COLO668 (cell line): ENCODE results near the gene AKR1C3.
A peak's percentile ranks its signal among the peaks of the same experiment; 100 is the strongest.
"Not testable (repeated sequence)": the region's sequence is repeated elsewhere in the genome, so short reads cannot be mapped to it uniquely, and the experiment has no call there.

Source experiments
- DNase-seq: peaks from one replicate; lab custom pipeline; 2025; ENCODE audit not compliant: unreplicated experiment; lab: John Stamatoyannopoulos, UW

The AKR1C3 gene

DNA sequence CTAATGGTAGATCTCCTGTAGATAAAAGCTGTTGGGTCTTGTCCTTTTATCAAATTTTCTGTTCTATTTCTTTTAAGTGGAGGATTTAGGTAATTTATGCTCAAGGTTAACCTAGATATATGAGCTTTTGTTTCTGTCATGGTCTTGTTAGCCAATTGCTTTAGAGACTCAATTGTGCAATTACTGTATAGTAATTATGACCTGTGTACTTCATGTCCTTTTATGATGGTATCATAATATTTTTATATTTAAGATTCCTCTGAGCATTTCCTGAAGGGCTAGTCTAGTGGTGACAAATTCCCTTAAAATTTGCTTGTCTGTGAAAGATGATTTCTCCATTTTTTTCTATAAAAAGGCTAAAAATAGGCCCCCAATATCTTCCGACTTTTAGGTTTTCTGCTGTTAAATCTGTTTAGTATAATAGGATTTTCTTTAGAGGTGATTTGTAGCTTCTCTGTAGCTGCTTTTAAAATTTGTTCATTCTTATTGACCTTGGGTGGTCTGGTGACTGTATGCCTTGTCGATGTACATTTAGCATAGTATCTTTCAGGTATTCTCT, 5.4 kb upstream of the AKR1C3 start:
- DNase-seq = no peak

DNA sequence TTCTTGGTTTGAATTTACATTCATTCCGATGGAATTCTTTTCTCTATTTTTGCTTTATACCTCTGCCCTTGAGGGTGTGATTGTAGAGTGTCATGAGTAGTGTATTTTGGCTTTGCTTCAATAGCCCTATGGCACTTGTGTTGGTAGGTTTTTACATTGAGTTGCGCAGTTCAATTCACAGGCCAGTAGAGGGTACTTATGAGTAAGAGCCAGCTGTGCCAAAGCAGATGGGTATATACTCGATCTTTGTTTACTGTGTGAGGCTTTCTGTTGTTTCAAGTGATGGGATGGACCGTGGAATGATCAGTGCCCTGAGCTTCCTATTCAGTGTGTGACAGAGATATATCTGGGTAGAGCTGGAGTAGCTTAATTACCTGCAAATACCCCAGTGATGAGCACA, 4.3 kb upstream of the AKR1C3 start:
- peak; percentile 5 for DNase-seq

DNA sequence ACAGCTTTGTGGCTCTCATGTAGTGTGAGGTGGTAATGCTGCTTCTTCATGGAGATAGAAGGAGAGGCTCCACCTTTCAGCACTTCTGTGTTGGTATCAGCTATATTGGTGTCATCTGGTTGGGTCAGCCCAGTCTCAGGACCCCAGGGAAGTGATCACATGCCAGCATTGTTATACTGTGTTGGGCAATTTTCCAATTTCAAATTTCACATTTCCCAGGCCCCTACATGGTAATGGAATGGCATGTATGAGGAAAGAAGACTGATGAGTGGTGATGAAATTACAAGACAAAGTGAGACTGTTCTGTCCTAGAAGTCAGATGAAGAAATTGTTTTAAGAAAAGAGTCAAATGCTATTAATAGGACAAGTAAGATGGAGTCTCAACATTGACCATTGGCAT, 3.7 kb upstream of the AKR1C3 start:
- DNase-seq = no peak

DNA sequence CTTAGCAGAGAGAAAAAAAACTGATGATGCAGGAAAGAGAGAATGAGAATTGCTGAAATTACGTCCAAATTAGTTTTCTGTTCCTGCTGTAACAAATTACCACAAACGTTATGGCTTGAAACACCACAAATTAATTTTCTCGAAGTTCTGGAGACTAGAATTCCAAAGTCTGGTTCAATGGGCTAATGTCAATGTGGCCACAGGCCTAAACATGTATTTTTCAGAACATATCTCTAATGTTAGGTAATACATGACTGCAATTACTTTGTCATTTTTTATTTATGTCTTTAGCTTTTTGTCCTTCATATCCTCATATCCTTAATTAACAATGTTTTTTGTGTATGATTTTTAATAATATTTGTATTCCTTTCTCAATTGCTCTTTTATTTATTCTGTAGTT, 3.0 kb upstream of the AKR1C3 start:
- DNase-seq = no peak

DNA sequence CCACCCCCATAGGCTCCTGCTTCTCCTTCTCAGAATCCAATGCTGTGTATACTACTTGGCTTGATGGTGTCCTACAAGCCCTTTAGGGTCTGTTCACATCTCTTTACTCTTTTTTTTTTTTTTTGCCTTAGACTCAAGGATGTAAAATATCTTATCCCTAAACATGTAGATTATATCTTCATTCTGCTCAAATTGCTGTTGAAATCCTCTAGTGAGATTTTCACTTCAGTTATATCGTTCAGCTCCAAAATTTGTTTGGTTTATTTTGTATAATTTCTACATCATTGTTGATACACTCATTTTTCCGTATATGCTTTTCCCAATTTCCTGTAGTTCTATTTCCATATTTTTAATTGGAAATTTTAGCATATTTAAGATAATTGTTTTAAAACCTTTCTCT, 1.8 kb upstream of the AKR1C3 start:
- no peak for DNase-seq

DNA sequence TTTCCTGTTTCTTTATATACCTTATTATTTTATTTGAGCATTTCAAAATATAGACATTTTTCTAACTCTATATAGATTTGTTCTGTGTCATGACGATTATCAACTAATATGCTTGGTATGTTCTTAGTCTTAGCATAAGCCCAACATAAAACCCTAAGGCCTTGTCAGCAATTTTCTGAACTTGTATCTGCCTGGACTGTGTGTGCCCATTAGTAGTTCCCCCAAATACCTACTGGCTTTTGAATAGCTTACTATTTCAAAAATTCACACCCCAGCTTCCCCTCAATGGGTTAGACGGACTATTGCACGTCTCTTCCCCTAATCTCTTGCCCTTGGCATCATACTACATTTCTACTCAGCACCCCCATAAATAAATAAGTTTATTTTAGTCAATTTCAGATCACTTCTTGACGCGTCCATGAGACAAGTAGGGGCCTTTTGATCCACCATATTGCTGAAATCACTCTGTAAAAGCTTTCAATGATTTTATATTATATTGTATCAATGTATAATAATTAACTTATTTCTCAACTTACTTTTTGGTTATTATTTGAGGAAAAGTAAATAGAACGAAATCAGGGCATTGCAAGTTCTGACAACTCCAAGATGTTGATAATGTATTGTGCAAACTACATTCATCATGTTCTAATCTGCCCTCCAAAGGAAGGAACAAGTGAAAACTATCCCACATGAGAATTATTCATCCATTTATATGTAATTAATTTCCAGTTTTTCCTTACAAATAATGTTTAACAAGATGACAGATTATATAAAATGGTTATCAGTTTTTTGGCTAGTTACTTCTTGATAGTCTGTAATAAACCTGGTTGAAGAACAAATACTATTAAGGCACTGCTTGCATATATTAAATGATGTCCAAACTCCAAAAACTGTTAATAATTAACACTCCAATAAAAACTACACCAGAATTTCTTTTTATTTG, 1.1 kb upstream of the AKR1C3 start:
- no peak for DNase-seq

DNA sequence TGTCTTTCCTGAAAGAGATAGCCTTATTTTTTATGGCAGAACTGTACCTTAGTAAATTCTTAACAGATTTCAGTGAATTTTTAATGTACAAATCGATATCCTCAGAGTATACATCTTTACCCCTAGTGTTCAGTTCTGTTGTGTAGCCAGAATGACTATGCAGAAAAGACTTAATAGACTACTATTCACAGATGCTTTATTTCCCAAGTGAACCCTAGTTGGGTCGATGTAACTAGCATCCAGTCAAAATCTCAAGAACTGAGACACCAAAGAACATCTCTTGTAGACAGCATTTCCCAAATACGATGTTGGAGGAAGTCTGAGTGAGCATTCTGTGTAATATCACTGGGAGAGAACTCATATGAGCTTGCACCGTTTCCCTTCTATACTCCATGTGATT, 1.5 kb downstream of the AKR1C3 start:
- no peak for DNase-seq

DNA sequence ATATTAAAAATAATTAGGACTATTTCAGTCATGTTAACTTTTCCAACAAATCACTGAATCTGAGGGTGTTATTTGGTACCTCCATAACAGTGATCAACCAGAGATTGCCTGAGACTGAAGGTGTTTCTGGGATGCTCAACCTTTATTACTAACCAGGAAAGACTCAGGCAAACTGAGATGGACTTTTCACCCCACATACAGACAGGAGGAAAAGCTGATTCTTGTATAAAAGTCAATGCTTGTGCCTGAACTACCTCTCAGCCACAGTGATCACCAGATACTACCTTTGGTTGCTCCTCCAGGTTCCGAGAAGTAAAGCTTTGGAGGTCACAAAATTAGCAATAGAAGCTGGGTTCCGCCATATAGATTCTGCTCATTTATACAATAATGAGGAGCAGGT, 1.9 kb downstream of the AKR1C3 start:
- DNase-seq = no peak

DNA sequence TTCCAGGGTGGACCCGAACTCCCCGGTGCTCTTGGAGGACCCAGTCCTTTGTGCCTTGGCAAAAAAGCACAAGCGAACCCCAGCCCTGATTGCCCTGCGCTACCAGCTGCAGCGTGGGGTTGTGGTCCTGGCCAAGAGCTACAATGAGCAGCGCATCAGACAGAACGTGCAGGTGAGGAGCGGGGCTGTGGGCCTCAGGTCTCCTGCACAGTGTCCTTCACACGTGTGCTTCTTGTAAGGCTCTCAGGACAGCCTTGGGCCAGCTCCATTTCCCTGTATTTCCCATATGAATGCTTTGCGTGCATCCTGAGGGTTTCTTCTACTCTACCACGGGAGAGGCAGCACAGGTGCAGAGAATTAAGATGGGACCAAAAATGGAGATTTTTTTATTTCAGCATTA, 8.3 kb downstream of the AKR1C3 start:
- not testable (repeated sequence) for DNase-seq

DNA sequence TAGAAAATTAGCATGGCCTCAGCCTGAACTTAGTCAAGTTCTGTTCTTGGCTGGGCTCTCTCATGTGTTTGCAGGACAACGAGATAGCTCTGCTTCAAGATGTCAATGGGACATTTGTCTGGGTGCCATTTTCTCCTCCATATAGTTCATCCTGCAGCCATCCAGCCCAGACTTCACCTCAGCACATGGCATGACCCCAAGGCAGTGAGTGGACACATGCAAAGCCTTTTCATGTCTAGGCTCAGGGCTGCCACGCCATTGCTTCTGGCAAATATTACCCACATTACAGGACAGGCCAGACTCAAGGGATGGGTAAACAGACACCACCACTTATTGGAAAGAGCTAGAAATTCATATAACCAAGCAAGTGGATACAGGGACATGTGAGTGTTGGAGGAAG, 9.3 kb downstream of the AKR1C3 start:
- DNase-seq = no peak

DNA sequence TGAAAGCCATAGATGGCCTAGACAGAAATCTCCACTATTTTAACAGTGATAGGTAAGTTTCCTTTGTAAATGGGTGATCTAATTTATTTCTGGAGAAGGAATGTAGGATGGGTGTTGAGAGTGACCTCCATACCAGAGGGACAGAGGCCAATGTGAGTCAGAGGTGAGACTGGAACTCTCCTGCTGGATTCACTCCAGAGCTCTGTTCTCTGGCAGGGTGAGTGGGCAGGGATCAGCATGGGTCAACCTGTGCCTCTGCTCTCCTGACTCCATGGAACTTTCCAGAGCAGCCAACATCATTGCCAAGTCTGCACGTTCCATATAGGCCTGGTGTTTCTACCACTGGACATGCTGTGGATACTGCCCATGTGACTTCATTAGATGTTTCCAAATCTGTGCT, 11.4 kb downstream of the AKR1C3 start:
- DNase-seq = no peak

DNA sequence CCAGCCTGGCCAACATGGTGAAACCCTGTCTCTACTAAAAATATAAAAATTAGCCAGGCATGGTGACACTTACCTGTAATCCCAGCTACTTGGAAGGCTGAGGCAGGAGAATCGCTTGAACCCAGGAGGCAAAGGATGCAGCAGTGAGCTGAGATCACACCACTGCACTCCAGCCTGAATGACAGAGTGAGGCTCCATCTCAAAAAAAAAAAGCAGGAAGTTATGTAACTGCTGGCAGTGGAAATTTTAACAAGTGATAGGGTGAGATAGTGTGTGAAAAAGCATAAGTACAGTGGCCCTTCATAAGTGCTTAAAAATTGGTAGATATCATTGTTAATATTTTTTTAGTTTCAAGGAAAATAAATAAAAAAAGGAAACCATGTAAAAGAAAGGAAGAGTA, 12.3 kb downstream of the AKR1C3 start:
- no peak for DNase-seq

DNA sequence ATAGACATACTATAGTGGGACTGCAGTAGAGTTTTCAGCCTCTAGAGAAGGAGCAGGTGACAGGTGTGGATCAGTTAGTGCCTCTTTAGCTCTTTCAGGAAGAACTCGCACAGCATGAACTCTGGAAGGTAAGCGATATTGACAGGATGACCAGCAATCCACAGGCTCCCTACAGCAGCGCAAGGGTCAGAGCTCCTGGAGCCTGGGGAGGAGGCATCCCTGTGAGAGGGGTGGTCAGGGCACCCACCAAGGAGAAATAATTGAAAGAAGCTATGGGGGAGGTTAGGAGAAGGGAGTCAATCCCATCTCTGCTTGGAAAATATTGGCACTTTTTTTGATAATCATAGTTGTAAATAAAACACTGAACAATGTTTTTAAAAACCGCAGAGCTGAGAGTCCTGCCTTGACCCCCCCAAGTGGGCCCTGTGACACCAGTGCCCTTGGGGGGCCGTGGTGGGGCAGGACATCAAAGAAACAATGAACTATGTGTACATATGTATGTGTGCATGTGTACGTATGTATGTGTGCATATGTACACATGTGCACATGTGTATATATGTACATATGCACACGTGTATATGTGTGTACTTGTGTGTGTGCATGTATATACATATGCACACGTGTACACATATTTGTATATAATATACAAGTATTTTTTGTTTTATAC, 13.8 kb downstream of the AKR1C3 start:
- DNase-seq = no peak

DNA sequence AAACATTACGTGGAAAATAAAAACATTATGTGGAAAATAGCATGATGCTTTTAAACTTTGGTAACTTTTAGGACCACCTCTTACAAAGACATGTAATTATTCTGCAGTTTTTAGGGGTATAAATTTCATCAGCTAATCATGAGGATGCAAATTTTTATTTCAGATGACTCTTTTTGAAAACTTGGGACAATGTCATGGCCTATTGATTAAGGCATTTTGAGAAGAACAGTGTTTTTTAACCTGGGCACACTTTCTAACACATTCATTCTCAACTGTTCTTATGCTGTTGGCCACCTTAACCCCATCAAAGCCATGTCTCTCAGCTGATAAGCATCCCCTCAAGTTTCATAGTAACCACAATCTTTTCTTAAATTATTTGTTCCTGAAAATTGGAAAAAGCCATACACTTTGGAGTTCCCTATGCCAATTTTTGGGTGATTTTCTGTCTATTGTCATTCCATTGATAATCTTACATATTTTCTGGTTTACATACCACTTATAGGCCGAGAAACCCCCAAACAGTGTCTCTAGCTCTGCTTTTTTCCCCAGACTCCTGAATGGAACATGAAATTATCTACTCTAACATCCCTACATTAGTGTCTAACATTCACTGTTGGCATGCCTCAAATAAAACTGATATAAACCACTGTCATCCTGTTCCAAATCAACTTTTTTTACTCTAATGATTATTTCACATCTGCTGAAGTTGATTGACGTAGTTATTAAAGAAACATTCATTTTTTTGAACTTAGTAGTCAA, 14.6 kb downstream of the AKR1C3 start:
- no peak for DNase-seq

DNA sequence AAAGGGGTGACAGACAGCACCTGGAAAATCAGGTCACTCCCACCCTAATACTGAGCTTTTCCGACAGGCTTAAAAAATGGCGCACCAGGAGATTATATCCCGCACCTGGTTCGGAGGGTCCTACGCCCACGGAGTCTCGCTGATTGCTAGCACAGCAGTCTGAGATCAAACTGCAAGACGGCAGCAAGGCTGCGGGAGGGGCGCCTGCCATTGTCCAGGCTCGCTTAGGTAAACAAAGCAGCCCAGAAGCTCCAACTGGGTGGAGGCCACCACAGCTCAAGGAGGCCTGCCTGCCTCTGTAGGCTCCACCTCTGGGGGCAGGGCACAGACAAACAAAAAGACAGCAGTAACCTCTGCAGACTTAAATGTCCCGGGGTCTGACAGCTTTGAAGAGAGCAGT, 15.6 kb downstream of the AKR1C3 start:
- DNase-seq = not testable (repeated sequence)

DNA sequence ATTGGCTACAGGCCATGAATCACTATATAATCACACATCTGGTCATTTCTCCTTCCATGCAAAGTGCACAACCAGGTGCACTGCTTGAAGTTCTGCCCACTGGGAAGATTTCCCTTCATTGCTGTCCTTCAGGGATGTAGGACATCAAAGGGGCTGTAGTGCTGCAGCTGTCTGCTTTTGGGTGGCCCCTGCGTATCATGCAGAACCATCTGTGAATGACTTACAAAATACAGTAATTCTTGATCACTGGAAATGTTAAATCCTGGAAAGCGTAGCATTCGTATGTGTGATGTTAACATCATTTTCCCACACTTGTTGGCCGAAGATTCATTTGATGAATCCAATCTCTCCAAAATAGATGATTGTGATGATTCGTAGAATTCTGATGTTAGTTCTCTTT, 22.4 kb downstream of the AKR1C3 start:
- no peak for DNase-seq

DNA sequence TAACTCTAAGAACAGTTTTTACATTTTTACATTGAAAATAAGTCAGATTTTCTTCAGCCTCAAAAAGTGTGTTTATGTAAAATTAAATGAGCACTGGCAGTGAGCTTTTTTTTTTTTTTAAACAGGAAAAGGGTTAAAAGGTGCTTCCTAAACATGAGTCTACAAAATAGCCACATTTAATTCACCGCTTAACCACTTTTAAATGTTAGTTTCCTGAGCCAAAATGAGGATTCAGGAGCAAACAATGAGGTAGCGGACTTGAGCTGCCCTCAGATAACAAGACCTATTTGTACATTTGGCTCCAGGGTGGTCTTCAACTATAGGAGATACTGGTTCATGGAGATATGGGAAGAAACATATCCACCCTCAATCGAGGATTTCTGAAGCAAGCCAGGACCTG, 22.8 kb downstream of the AKR1C3 start:
- DNase-seq = no peak

DNA sequence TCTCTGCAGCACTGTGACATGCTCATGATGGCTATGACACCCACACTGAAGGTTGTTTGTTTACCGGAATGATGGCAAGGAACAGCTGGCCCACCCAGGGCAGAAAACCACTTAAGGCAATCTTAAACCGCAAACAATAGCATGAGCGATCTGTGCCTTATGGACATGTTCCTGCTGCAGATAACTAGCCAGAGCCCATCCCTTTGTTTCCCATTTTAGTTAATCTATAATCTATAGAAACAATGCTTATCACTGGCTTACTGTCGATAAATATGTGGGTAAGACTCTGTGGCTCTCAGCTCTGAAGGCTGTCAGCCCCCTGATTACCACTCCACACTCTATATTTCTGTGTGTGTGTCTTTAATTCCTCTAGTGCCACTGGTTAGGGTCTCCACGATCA, 25.8 kb downstream of the AKR1C3 start:
- not testable (repeated sequence) for DNase-seq

DNA sequence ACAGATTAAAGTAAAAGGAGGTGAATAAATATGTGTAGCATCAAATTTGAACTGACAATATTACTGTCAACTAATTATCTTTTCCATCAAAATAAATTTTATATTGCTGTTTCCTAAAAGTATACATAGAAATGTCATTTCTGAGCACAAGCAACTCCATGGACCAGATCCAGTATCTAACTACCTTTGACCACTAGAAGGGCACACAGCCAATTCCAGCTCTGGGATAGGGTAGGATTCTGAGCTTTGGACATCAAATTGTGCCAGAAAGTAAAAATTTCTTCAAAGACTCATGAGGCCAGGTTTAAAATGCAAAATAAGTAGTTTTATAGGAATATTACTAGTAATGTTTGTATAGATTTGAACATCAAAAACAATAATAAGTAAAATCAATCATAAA, 29.7 kb downstream of the AKR1C3 start:
- DNase-seq = no peak

DNA sequence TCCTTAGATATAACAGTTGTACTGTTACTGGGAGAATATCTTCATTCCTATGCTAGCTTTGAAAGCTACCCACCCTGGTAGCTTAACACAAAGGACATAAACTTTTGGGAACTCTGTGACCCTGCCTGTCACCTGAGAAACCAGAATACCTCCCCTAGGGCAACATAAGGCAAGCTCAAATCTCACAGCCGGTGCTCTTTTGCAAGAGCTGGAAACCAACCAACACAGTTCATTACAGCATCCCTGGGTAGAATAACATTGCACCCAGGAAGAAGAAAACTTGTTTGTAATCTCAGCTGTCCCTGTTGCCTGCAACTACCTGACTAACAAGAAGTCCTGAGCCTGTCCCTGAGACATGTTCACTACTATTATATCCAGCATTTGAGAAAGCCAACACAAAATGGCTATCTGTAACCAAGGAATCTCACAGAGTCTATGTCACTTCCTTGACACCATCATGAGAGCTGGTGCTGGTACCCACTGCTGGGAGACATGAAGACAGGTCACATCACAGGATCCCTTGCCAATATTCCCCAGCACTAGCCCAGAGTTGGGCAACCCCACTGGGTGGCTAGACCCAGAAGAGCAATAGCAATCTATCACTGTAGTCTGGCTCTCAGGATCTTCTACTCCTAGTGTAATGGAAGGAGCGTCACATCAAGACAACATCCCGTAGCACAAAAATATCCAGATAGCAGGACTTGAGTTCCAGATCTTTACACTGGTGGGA, 31.3 kb downstream of the AKR1C3 start:
- DNase-seq = no peak

DNA sequence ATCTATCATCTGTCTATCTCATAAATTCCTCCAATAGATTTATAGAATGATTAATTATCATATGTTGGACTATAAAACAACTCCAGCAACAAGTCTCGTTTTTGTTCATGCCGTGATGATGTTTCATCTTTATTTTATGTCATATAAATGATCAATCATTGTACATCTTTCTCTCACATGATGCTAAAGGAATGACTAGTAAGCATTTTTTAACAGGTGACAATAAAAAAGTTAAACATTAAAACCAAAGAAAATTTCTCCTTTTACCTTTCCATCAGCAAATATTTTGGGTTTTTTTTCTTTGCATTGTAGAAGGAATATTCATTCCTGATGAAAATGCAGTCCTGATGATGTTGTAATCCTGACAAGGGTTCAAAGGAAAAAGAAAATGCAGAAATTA, 41.4 kb downstream of the AKR1C3 start:
- no peak for DNase-seq
